Activated T-cell treated with anti-CD3 and anti-CD28 coated beads for 24 hours (primary cell): ENCODE results near the gene WDR43.
"Not testable (repeated sequence)": the region's sequence is repeated elsewhere in the genome, so short reads cannot be mapped to it uniquely, and the experiment has no call there.

Experiments
- DNase-seq: peaks from one replicate; pipeline ENCODE4 v3.0.0-alpha.2; 2020; ENCODE audit warnings: low read depth

Gene WDR43

GRCh38 chr2:28970464-28971160, 76.1 kb downstream of the WDR43 start:
- DNase-seq, result no peak

DNA sequence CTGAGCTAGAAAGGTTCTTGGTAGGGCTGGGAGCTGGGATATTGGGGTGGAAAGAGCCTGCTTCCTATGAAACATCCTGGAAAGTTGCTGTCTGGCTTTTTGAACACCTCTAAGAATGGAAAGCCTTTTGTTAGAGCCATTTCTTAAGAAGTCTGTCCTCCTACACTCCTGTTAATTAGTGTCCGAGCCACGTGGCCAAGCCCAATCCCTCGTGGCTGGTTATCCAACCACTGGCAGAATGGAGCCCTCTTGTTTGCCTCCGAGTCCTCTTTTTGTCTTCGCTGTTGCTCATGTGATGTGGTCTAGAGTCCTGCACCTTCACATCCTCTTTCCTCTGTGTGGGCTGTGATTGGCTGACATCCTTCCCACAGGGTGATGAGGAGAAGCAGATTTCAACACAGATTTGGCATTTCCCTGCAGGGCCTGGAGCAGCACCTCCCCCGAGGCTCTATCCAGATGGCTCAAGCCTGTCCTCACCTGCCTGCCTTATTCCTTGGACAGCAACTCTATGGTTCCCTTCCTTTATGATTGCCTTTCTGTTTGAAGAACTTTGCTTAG, 78.4 kb downstream of the WDR43 start:
- no peak for DNase-seq

DNA sequence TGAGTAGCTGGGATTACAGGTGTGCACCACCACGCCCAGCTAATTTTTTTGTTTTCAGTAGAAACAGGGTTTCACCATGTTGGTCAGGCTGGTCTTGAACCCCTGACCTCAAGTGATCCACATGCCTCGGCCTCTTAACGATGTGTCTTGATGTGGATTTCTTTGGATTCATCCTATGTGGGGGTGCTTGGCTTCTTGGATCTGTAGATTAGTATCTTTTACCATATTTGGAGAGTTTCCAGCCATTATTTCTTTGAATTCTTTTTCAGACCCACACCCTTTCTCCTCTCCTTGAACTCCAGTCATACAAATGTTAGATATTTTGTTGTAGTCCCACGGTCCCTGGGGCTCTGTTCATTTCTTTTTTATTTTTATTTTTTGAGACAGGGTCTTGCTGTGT, 79.8 kb downstream of the WDR43 start:
- no peak for DNase-seq

DNA sequence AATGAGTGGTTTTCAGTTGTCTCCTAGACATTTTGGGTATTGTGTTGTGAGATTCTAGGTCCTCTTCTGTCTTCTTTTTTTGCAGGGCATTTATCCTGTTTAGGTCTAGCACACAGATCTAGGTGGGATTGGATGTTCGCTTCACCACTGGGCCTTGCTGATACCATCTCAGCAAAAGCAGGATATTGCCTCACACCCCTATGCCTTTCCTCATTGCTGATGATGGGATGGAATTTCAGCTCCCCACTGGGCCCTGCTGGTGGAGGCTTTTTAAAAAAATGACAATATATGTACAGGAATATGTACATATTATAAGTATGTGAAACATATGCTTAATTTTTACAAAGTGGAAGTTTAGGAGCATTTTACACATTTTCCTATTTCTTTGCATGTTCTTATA, 81.2 kb downstream of the WDR43 start:
- DNase-seq, result no peak

- no peak for DNase-seq
Measured at GRCh38 chr2:28976584-28976983, 82.1 kb downstream of the WDR43 start.

- DNase-seq, result no peak
Measured at GRCh38 chr2:28977176-28977875, 82.9 kb downstream of the WDR43 start.

GRCh38 chr2:28978001-28978400, 83.5 kb downstream of the WDR43 start:
- not testable (repeated sequence) for DNase-seq

DNA sequence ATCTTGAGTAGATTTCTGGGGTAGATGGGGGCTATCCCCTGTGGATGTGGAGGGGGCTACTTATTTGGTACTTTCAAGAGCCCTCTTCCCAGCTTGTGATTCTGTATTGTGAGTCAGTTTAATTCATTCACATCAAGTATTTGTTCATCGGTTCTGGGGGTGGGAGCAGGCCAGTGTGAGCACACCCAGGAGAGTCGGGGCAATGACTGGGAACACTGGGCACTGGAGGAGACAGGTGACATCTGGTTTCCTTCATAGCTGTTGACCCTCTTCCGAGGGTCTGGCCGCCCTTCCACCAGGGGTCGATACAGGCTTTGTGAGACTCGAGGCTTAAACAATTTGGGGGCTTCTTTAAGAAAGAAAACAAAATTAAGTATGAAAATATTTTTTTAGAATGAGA, 84.1 kb downstream of the WDR43 start:
- no peak for DNase-seq

GRCh38 chr2:28979041-28979440, 84.6 kb downstream of the WDR43 start:
- no peak for DNase-seq

DNA sequence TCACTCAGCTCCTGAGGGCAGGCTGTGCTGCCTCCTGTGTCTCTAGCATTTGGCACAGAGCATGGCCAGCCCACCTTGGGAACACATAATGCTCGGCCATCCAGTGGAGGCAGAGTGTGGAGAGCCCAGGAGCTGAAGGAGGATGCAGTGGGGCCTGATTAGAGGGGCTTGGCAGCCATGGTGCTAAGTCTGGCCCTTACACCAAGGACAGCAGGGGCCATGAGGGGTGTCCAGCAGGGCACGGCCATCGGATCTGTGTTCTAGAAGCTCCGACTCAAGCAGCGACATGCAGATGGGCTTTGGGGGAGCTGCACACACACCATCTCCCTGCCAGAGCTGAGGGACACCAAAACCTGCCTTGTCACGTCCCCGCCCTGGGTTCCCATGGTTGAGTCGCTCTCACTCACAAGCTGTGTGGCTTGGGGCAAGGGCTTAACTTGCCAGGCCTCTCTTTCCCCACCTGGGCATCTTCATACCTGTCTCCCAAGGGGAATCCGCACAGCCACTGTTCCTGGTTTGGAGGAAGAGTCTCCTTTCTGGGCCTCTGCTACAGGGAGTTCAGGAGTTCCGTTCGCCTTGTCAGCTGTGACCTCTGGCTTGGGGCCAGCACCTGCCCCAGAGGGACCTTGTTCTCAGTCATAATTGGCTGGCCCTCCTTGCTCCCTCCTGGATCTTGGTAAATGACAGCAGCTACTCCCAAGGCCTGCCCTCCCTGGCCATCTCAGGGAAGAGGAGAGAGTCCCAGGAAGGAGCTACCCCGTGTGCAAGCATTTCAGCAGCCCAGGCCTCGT, 85.3 kb downstream of the WDR43 start:
- no peak for DNase-seq

DNA sequence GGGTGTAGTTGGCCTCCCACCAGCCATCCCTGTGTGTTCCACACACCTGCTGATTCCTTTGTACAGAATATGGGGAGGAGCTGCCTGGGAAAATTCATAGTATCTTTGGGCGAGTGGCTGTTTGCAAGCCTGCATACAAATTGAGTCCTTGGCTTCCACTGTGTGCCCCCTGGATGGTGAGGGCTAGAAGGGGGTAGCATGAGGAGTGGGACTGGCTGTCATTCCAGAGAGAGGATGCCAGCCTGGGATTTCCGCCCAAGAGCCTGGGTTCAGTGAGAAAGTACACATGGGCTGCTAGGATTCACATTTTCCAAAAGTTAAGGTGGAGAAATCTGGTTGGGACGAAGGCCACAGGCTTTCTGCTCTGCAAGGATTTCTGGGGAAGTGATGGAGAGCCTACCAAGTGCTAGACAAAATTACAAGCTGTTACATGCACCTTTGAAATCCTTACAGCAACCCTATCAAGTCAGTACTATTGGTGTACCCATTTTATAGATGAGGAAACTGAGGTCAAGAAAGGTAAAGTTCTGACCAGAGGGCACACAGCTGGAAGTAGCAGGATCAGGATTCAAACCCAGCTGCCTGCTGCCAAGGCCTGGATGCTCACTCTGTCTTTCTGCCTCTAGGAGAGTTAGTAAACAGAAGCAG, 86.0 kb downstream of the WDR43 start:
- no peak for DNase-seq

GRCh38 chr2:28981016-28981441, 86.6 kb downstream of the WDR43 start, which contains the start of gene TOGARAM2:
TSS of gene TOGARAM2 (plus strand) at chr2:28981298. CDS start at chr2:28994835, 13,537 bp downstream.
- DNase-seq, result no peak

DNA sequence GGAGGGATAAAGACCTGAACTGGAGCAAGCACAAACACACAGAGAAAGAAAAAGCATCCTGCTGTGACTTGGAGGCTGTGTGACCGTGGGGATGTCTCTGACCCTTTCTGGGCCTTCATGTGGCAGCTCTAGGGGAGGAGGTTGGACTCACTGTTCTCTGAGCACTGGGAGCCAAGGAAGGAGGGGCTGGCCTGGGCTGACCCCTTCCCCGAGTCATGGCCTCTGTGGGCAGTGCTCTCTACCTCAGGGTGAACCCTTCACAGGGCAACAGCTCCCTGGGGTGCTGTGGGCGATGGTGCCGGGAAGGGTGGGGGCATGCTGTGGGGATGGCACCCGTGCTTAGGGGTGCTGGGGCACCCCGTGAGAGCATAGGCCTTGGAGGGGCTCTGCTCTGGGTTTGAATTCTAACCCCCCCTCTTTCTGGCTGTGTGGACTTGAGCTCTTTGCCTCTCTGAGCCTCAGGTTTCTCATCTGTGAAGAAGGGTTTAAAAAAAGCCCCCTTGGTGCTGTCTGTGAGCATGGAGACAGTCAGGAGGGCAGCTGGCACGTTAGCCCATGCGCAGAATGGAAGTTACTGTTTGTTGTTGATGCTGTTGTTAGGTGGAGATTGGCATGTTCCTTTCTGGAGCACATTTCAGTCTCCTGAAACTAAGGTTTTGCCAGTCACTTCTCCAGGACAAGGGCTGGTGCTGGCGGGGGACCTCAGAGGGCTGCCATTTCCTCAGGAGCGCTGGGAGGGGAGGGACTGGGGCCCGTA, 87.3 kb downstream of the WDR43 start:
- DNase-seq, result no peak

- DNase-seq, result no peak
Measured at GRCh38 chr2:28982381-28982950, 88.0 kb downstream of the WDR43 start.

- no peak for DNase-seq
Measured at GRCh38 chr2:28986429-28986828, 92.0 kb downstream of the WDR43 start.

GRCh38 chr2:28989973-28990372, 95.5 kb downstream of the WDR43 start:
- DNase-seq, result no peak

- no peak for DNase-seq
Measured at GRCh38 chr2:28990445-28990844, 96.0 kb downstream of the WDR43 start.

GRCh38 chr2:28991021-28991420, 96.6 kb downstream of the WDR43 start:
- no peak for DNase-seq

GRCh38 chr2:28991460-28991859, 97.0 kb downstream of the WDR43 start:
- DNase-seq, result no peak

DNA sequence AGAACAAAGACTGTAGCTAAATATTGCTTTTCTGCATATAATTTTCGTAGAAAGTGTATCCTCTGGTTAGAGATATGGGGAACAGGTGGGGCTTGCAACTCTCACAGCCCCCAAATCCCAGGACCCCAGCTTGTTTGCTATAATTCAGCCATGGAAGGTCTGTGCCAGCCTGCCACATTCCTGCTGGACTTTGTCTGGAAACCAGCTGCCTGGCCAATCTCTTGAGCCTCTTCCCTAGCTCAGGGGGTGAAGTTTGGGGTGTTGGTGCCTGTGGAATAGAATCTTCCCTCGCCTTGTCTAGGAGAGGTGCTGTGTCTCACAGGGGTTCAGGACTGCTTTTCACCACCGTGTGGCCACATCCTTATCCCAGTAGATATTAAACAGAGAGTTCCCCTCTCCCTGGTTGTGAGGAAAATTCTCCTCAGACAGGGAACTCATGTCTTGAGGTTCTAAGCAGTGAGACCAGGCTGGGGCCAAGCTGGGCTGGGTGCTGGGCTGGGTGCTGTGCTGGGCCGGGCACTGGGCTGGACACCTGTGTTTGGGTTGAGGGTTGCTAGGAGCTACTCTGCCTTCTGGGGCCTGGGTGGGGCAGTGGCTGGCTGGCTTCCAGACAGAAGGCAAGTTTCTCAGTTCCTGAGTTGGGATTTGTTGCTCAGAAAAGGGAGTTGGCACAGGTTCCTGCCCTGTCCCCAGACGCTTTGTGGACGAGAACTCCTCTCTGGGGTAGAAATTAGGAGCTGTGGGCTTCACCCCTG, 98.9 kb downstream of the WDR43 start:
- DNase-seq, result no peak
